GM23248 (cell line): Measurements from ENCODE around the gene NHSL2. TPM values are rescaled to one million over a fixed set of nuclear protein-coding genes. Genes with fewer than 3 reads are reported as not detected.

Source experiments
- DNase-seq: peaks from one replicate; pipeline ENCODE4 v3.0.0-alpha.2; 2015
- H2AFZ ChIP-seq: fragments of 200-600 bp; sonication (generic); 2 replicates; pipeline ENCODE4 v1.6.1; 2016; ENCODE audit warnings: antibody characterized with exemption
- H3F3A ChIP-seq: fragments of 200-600 bp; sonication (generic); 2 replicates; pipeline ENCODE4 v1.6.1; 2016; ENCODE audit warnings: mild to moderate bottlenecking, antibody characterized with exemption, mixed run types; ENCODE audit not compliant: insufficient read depth
- H3K27ac ChIP-seq: fragments of 200-600 bp; sonication (generic); 2 replicates; pipeline ENCODE4 v1.5.1; 2016; ENCODE audit warnings: mild to moderate bottlenecking
- H3K27me3 ChIP-seq: fragments of 200-600 bp; sonication (generic); replicated peaks from 2 replicates; pipeline ENCODE4 v1.6.1; 2016; ENCODE audit warnings: mild to moderate bottlenecking; ENCODE audit not compliant: insufficient read depth
- H3K36me3 ChIP-seq: fragments of 200-600 bp; sonication (generic); 2 replicates; pipeline ENCODE4 v1.6.1; 2016; ENCODE audit warnings: low read depth, mild to moderate bottlenecking
- H3K4me1 ChIP-seq: fragments of 200-600 bp; sonication (generic); 2 replicates; pipeline ENCODE4 v1.6.1; 2016; ENCODE audit warnings: mild to moderate bottlenecking; ENCODE audit not compliant: insufficient read depth
- H3K4me2 ChIP-seq: fragments of 200-600 bp; sonication (generic); one replicate; pipeline ENCODE4 v1.6.1; 2016; ENCODE audit warnings: mild to moderate bottlenecking; ENCODE audit not compliant: unreplicated experiment
- H3K4me3 ChIP-seq: fragments of 200-600 bp; sonication (generic); 2 replicates; pipeline ENCODE4 v1.5.1; 2016; ENCODE audit warnings: mild to moderate bottlenecking
- H3K79me2 ChIP-seq: fragments of 200-600 bp; sonication (generic); 2 replicates; pipeline ENCODE4 v1.6.1; 2016; ENCODE audit warnings: mild to moderate bottlenecking; ENCODE audit not compliant: insufficient read depth
- H3K9ac ChIP-seq: fragments of 200-600 bp; sonication (generic); 2 replicates; pipeline ENCODE4 v1.6.1; 2016; ENCODE audit warnings: mild to moderate bottlenecking
- H3K9me2 ChIP-seq: fragments of 200-600 bp; sonication (generic); 2 replicates; pipeline ENCODE4 v1.6.1; 2016; ENCODE audit warnings: mixed run types, mild to moderate bottlenecking, moderate library complexity; ENCODE audit not compliant: insufficient read depth
- H3K9me3 ChIP-seq: fragments of 200-600 bp; sonication (generic); one replicate; pipeline ENCODE4 v1.6.1; 2017; ENCODE audit warnings: low read depth
- H4K20me1 ChIP-seq: fragments of 200-600 bp; sonication (generic); 2 replicates; pipeline ENCODE4 v1.6.0; 2016; ENCODE audit not compliant: insufficient read depth
- EZH2 ChIP-seq: fragments of 200-600 bp; sonication (generic); IDR thresholded peaks from 2 replicates; pipeline ENCODE4 v1.6.1; 2018; ENCODE audit warnings: antibody characterized with exemption, mild to moderate bottlenecking; ENCODE audit not compliant: insufficient read depth, poor library complexity, severe bottlenecking
- EZH2phosphoT487 ChIP-seq: fragments of 200-600 bp; sonication (generic); IDR thresholded peaks from 2 replicates; pipeline ENCODE4 v1.6.1; 2018; ENCODE audit warnings: antibody characterized with exemption, moderate library complexity, mild to moderate bottlenecking, low read depth; ENCODE audit not compliant: insufficient read depth
- WGBS, 2 experiments: methylation state at CpG; one replicate each; pipeline ENCODE4 v1.1.6; 2015 to 2017; ENCODE audit warnings: low lambda C conversion rate in 2 of 2, low coverage in 1 of 2; ENCODE audit errors: missing lambda C conversion rate in 2 of 2; 5-methylcytosine and 5-hydroxymethylcytosine counted together
- in situ Hi-C: fragments of 300-500 bp; cut with MboI; formaldehyde crosslinking; loops from 2 replicates; pipeline ENCODE4 v1.15.0; 2020
- polyA plus RNA-seq: library from polyadenylated mRNA; unstranded; fragments of >200 nt; fragmentation: Nextera tagmentation; extraction: Ambion mirVana; gene quantifications from 2 replicates; pipeline ENCODE4 v1.2.1, GENCODE V29; 2016
- total RNA-seq: library from RNA; depleted of rRNA; stranded (reverse); fragments of >200 nt; shearing (Covaris generic); gene quantifications from 2 replicates; pipeline ENCODE4 v1.2.3, GENCODE V29; 2014

NHSL2 gene
- total and polyA plus RNA-seq, 2 experiments from 2014 or later = 3.2 to 6.5 TPM

DNA sequence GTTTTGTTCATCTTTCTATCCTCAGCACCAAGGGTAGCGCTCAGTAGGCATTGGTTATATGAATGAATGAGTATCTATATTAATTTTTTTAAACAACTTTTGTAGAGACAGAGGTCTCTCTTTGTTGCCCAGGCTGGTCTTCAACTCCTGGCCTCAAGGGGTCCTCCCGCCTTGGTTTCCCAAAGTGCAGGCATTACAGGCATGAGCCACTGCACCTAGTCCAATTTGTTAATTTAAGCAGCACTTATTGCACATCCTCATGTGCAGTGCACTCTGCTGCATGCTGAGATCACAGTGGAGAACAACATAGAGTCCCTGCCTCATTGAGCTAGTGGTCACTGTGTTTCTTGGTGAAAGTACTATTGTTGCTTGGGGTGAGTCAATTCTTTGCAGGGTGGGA, 94.4 kb downstream of the NHSL2 start:
- Histone ChIP-seq H3K79me2 (no peaks in the 10 kb centered on the region), H3K9me2 (no peaks in the 10 kb centered on the region), H3K27ac (no peak overlapping the region), H3F3A (no peaks in the 10 kb centered on the region), H4K20me1 (no peaks in the 10 kb centered on the region), H3K4me1 (peaks cover 17% of the 10 kb centered on the region), H3K4me3 (no peak overlapping the region), H2AFZ (no peak overlapping the region), H3K27me3 (no peaks in the 10 kb centered on the region), H3K9ac (no peak overlapping the region), H3K9me3 (no peaks in the 10 kb centered on the region), H3K4me2 (no peak overlapping the region), H3K36me3 (no peaks in the 10 kb centered on the region)
- TF ChIP-seq EZH2phosphoT487 (no peak), EZH2 (no peak)
- in situ Hi-C loops = loop anchor here (10.0 to 25.0 kb wide), 2 partner anchors 120 to 532 kb away; no protein-coding TSS in a partner anchor
- 65 to 77% methylated on average over 2 of the region's 2 CpGs for WGBS, 2 experiments
- peak; percentile 30 for DNase-seq

DNA sequence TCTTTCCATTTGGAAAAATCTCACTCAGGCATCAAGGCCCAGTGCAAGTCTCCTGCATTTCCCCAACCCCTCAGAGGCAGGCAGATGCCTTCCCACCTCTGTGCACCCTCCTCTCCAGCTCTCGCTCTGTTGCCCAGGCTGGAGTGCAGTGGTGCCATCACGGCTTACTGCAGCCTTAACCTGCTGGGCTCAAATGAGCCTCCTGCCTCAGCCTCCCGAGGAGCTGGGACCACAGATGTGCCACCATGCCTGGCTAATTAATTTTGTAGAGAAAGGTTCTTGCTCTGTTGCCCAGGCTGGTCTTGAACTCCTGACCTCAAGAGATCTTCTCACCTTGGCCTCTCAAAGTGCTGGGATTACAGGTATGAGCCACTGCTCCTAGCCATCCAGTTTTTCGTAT, 95.8 kb downstream of the NHSL2 start:
- WGBS, 2 experiments = 90% methylated on average over 4 of the region's 4 CpGs
- no peaks in the 10 kb centered on the region for H3K9me3 ChIP-seq
- no peak for TF ChIP-seq EZH2
- TF ChIP-seq EZH2phosphoT487 = no peak
- in situ Hi-C loops = loop anchor here (10.0 to 25.0 kb wide), 2 partner anchors 118 to 531 kb away; no protein-coding TSS in a partner anchor
- no peak for DNase-seq
- no peaks in the 10 kb centered on the region for H3K36me3 ChIP-seq
- H3K4me1 ChIP-seq = peaks cover 17% of the 10 kb centered on the region
- H3K9ac ChIP-seq = no peak overlapping the region
- no peak overlapping the region for H3K4me2 ChIP-seq
- H3K9me2 ChIP-seq = no peaks in the 10 kb centered on the region
- no peak overlapping the region for H3K27ac ChIP-seq
- H3K79me2 ChIP-seq = no peaks in the 10 kb centered on the region
- no peaks in the 10 kb centered on the region for H3K27me3 ChIP-seq
- H3F3A ChIP-seq = no peaks in the 10 kb centered on the region
- no peak overlapping the region for H3K4me3 ChIP-seq
- H4K20me1 ChIP-seq = no peaks in the 10 kb centered on the region
- H2AFZ ChIP-seq = no peak overlapping the region

GRCh38 chrX:72009731-72010130, 99.1 kb downstream of the NHSL2 start:
- H3K27me3 ChIP-seq = no peaks in the 10 kb centered on the region
- H3K4me2 ChIP-seq = no peak overlapping the region
- H3K4me1 ChIP-seq = 0 out of 2 replicates have a peak, but pooled peaks cover under 1% of the 10 kb centered on the region
- no peaks in the 10 kb centered on the region for H3K36me3 ChIP-seq
- WGBS, 2 experiments = 95 to 100% methylated on average over 2 of the region's 2 CpGs
- DNase-seq = no peak
- TF ChIP-seq EZH2phosphoT487 = no peak
- no peak for TF ChIP-seq EZH2
- no peaks in the 10 kb centered on the region for H3K9me3 ChIP-seq
- H3K4me3 ChIP-seq = no peak overlapping the region
- no peak overlapping the region for H2AFZ ChIP-seq
- in situ Hi-C loops = loop anchor here (10.0 to 25.0 kb wide), 2 partner anchors 115 to 528 kb away; no protein-coding TSS in a partner anchor
- H4K20me1 ChIP-seq = no peaks in the 10 kb centered on the region
- H3K9me2 ChIP-seq = no peaks in the 10 kb centered on the region
- H3F3A ChIP-seq = no peaks in the 10 kb centered on the region
- no peak overlapping the region for H3K9ac ChIP-seq
- H3K27ac ChIP-seq = no peak overlapping the region
- H3K79me2 ChIP-seq = no peaks in the 10 kb centered on the region

DNA sequence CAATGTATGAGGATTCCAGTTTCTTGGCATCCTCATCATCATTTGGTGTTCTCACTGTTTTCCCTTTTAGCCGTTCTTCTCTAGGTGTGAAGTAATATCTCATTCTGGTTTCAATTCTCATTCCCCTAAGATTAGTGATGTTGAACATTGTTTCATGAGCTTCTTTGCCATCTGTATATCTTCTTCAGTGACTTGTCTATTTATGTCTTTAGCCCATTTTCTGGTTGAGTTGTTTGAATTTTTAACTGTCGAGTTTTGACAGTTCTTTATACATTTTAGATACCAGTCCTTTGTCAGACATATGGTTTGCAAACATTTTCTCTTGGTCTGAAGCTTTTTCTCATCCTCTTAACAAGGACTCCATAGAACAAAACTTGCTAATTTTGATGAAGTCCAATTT, 101.1 kb downstream of the NHSL2 start:
- no peaks in the 10 kb centered on the region for H3K79me2 ChIP-seq
- H3K4me2 ChIP-seq = no peak overlapping the region
- no peaks in the 10 kb centered on the region for H3K27me3 ChIP-seq
- no peaks in the 10 kb centered on the region for H3K4me1 ChIP-seq
- no peak for DNase-seq
- no peak overlapping the region for H3K9ac ChIP-seq
- 89 to 97% methylated on average over 2 of the region's 2 CpGs for WGBS, 2 experiments
- TF ChIP-seq EZH2 (no peak), EZH2phosphoT487 (no peak)
- in situ Hi-C loops = loop anchor here (25.0 kb wide), 1 partner anchor 526 kb away; no protein-coding TSS in a partner anchor
- H3K27ac ChIP-seq = no peak overlapping the region
- no peaks in the 10 kb centered on the region for H3F3A ChIP-seq
- H3K9me2 ChIP-seq = no peaks in the 10 kb centered on the region
- H4K20me1 ChIP-seq = no peaks in the 10 kb centered on the region
- no peaks in the 10 kb centered on the region for H3K9me3 ChIP-seq
- no peaks in the 10 kb centered on the region for H3K36me3 ChIP-seq
- H2AFZ ChIP-seq = no peak overlapping the region
- H3K4me3 ChIP-seq = no peak overlapping the region

DNA sequence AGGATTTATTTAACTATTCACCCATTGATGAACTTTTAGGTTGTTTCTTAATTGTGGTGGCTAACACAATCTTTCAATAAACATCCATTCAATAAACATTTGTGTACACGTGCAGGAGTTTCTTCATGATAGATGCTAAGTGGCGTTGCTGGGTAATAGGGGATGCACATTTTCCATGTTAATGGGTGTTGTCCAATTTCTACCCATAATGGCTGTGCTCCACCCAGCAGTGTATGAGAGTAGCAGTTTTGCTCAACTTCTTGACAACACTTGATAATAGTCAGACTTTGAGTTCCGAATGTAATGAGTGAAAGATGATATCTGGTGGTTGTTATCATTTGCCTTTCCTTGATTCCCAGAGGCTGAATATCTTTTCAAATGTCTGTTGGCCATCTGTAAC, 104.7 kb downstream of the NHSL2 start:
- in situ Hi-C loops = loop anchor here (25.0 kb wide), 1 partner anchor 522 kb away; no protein-coding TSS in a partner anchor
- no peak overlapping the region for H3K27ac ChIP-seq
- WGBS, 2 experiments = 52 to 58% methylated on average over 3 of the region's 3 CpGs

More for the DNA sequence above, 104.7 kb downstream of the NHSL2 start:
- no peak for DNase-seq
- H3K36me3 ChIP-seq = no peaks in the 10 kb centered on the region
- H3K27me3 ChIP-seq = no peaks in the 10 kb centered on the region
- H3K79me2 ChIP-seq = no peaks in the 10 kb centered on the region
- TF ChIP-seq EZH2 = no peak
- no peak for TF ChIP-seq EZH2phosphoT487
- no peaks in the 10 kb centered on the region for H3F3A ChIP-seq
- no peaks in the 10 kb centered on the region for H3K9me3 ChIP-seq
- no peaks in the 10 kb centered on the region for H4K20me1 ChIP-seq
- no peak overlapping the region for H3K4me2 ChIP-seq
- no peaks in the 10 kb centered on the region for H3K9me2 ChIP-seq
- H3K4me3 ChIP-seq = no peak overlapping the region
- H2AFZ ChIP-seq = no peak overlapping the region
- 0 out of 2 replicates have a peak, but pooled peaks cover 5% of the 10 kb centered on the region for H3K4me1 ChIP-seq
- no peak overlapping the region for H3K9ac ChIP-seq
